GM18499 (cell line): ENCODE measurements around the gene RAB11A.
"Not testable (repeated sequence)": the region's sequence is repeated elsewhere in the genome, so short reads cannot be mapped to it uniquely, and the experiment has no call there.

Experiments
- ATAC-seq: cut with Tn5 transposase; IDR thresholded peaks from one replicate; pipeline ENCODE4 v1.9.1; 2021; ENCODE audit warnings: moderate number of reproducible peaks; ENCODE audit not compliant: insufficient read depth, unreplicated experiment

The RAB11A gene

GRCh38 chr15:65841121-65841930 lies 28.0 kb upstream of the RAB11A start:
- no peak for ATAC-seq

- ATAC-seq = no peak
These were observed 23.3 kb upstream of the RAB11A start for GRCh38 chr15:65845826-65846519.

- no peak for ATAC-seq
These were observed 21.3 kb upstream of the RAB11A start for GRCh38 chr15:65847989-65848388.

GRCh38 chr15:65851981-65852380 lies 17.3 kb upstream of the RAB11A start:
- no peak for ATAC-seq

GRCh38 chr15:65856821-65857455 lies 12.4 kb upstream of the RAB11A start:
- ATAC-seq = no peak

GRCh38 chr15:65857718-65858402 lies 11.4 kb upstream of the RAB11A start:
- no peak for ATAC-seq

GRCh38 chr15:65862682-65863081 lies 6.6 kb upstream of the RAB11A start:
- no peak for ATAC-seq

- no peak for ATAC-seq
These were observed 6.2 kb upstream of the RAB11A start for GRCh38 chr15:65863106-65863505.

GRCh38 chr15:65867244-65867643 lies 2.0 kb upstream of the RAB11A start:
- no peak for ATAC-seq

- ATAC-seq = not testable (repeated sequence)
These were observed 1.4 kb upstream of the RAB11A start for GRCh38 chr15:65867933-65868332.

- ATAC-seq = no peak
These were observed 655 bp upstream of the RAB11A start for GRCh38 chr15:65868546-65869125.

- peak; percentile 2 for ATAC-seq
These were observed 922 bp downstream of the RAB11A start for GRCh38 chr15:65869954-65870871.

GRCh38 chr15:65870889-65871533 lies 1.7 kb downstream of the RAB11A start:
- ATAC-seq = no peak

- not testable (repeated sequence) for ATAC-seq
These were observed 2.6 kb downstream of the RAB11A start for GRCh38 chr15:65871886-65872285.

GRCh38 chr15:65872596-65872995 lies 3.3 kb downstream of the RAB11A start:
- ATAC-seq = not testable (repeated sequence)

GRCh38 chr15:65873256-65873655 lies 4.0 kb downstream of the RAB11A start:
- no peak for ATAC-seq

- ATAC-seq = no peak
These were observed 6.2 kb downstream of the RAB11A start for GRCh38 chr15:65875458-65875857.

GRCh38 chr15:65877749-65878148 lies 8.5 kb downstream of the RAB11A start:
- ATAC-seq = no peak
